Neural cell (in vitro differentiated cells): ENCODE measurements around the gene KCNAB2.

Source experiments
- CTCF ChIP-seq: fragments of 450-650 bp; IDR thresholded peaks from 2 replicates; pipeline ENCODE4 v1.5.1; 2014; ENCODE audit warnings: antibody characterized with exemption, mild to moderate bottlenecking, moderate library complexity; ENCODE audit not compliant: poor library complexity, severe bottlenecking
- EP300 ChIP-seq: fragments of 450-650 bp; conservative IDR thresholded peaks from 2 replicates; pipeline ENCODE4 v1.6.1; 2014; ENCODE audit warnings: antibody characterized with exemption, mild to moderate bottlenecking, moderate library complexity; ENCODE audit not compliant: poor library complexity, severe bottlenecking
- EZH2 ChIP-seq: fragments of 200-600, 300-800 bp; shearing (Covaris generic), sonication (generic); IDR thresholded peaks from 2 replicates; pipeline ENCODE4 v1.6.1; 2014; ENCODE audit warnings: antibody characterized with exemption, low read length, borderline replicate concordance, mild to moderate bottlenecking; ENCODE audit not compliant: insufficient read depth, poor library complexity, severe bottlenecking
- POLR2AphosphoS5 ChIP-seq: IDR thresholded peaks from 2 replicates; pipeline ENCODE4 v1.6.1; 2012
- RAD21 ChIP-seq: fragments of 450-650 bp; conservative IDR thresholded peaks from 2 replicates; pipeline ENCODE4 v1.6.1; 2014; ENCODE audit warnings: antibody characterized with exemption, mild to moderate bottlenecking, moderate library complexity
- REST ChIP-seq: IDR thresholded peaks from 2 replicates; pipeline ENCODE4 v1.6.1; 2012; ENCODE audit warnings: borderline replicate concordance
- TAF1 ChIP-seq: IDR thresholded peaks from 2 replicates; pipeline ENCODE4 v1.6.1; 2012; ENCODE audit warnings: low read depth

GRCh38 chr1:6096243-6097116, 50.8 kb downstream of the KCNAB2 start:
- TF ChIP-seq EZH2 (no peak), TAF1 (no peak), CTCF (no peak), RAD21 (no peak), POLR2AphosphoS5 (no peak), REST (no peak), EP300 (no peak)
